ENCODE data around the gene KRT82.
"Not testable (repeated sequence)": the region's sequence is repeated elsewhere in the genome, so short reads cannot be mapped to it uniquely, and the experiment has no call there.

The KRT82 gene

DNA sequence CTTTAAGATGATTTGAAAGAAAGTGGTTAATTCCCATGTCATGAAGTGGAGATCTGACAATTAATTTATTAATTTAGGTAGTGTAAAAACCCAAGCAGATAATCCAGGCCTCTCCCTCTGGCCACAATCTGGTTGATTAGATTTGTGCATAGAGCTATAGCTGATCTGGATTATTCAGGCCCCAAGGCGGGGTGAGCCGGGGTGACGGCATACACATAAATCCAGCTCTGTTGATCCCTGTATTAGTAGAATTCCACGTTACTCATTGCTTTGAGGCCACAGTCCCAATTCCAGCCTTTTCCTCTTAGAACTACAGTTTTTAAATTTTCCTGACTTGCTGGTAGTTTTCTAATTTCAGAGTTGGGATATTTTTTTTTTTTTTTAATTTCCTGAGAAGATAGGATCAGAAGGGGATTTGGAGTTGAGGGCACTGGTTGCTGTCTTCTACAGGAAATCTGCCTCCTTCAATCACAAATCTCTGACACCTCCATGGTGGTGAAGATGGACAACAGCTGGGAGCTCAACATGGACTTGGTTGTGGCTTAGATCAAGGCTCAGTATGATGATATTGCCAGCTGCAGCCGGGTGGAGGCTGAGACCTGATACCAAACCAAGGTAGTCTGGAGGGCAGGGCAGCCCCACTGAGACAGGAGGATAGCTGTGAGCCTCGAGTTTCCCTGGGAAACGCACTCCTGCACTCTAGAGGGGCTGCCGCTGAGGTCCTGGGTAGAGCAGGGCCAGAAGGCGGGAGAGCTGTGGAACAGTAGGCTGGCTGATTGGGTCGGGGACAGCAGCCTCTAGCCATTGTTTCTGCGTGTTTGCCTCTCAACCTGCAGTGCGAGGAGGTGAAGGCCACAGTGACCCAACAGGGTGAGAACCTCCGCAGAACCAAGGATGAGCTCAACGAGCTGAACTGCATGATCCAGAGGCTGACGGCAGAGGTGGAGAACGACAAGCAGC is 58.3 kb downstream of the KRT82 start:
- H3K4me3 ChIP-seq (ENCODE audit: low read depth, low read length) = no peak overlapping the region

DNA sequence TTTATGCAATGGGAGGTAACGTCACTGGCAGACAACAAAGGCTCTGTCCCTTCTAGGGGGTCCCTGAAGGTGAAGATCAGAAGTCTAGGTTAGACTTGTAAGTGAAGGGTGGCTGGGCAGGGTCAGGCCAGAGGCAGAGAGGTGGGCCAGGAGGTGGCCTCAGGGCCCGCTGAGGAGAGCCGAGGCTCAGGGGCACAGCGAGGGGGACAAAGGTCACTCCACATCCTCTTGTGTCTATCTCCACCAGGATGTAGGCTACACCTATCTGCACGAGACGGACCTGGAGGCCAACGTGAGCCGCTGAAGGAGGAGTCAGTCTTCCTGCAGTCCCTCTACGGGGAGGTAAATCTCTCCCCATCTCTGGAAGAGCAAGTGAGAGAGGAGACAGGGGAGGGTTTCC is 59.1 kb downstream of the KRT82 start:
- H3K4me3 ChIP-seq (ENCODE audit: low read depth, low read length) = no peak overlapping the region

DNA sequence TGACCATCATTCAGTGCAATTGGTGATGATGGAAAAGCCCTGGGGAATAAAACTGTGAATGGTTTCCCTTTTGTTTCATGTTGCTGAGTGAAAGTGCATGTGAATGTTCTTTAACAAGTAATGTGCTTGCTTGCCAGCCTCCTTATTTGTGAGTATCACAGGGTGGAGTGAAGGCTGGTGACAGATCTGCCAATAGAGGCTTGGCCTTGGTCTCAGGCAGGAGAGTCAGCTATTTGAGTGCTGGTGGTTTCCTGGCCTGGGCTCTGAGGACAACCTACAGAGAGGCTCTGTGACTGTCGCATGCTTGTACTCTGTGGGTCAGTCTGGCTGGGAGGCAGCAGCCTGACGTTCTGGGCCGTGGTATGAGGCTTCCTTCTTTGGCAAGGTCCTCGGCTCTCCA is 59.5 kb downstream of the KRT82 start:
- H3K4me3 ChIP-seq (ENCODE audit: low read depth, low read length) = no peak overlapping the region

DNA sequence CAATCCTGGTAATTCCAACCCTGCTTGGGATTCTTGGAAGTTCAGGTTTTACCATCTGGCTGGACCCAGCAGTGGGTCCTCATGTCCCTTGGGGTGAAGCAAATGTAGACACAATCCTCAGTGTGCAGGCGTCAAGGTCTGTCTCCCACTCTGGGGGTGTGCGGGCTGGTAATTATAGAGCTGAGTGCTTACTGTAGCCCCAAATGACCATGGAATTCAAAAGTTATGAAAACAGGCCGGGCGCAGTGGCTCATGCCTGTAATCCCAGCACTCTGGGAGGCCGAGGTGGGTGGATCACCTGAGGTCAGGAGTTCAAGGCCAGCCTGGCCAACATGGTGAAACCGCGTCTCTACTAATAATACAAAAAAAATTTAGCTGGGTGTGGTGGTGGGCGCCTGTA is 61.1 kb downstream of the KRT82 start:
- not testable (repeated sequence) for H3K4me3 ChIP-seq (ENCODE audit: low read depth, low read length)

DNA sequence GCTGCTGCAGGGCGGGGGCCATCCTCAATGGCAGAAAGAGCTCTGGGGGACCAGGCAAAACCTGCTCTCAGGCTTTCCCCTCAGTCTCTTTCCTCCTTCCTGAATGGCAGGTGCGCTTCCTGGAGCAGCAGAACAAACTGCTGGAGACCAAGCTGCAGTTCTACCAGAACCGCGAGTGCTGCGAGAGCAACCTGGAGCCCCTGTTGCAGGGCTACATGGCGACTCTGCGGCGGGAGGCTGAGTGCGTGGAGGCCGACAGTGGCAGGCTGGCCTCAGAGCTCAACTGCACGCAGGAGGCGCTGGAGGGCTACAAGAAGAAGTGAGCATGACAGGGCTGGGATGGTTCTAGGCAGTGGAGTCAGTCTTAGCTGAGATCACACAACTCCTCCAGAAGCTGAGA is 62.0 kb downstream of the KRT82 start:
- H3K4me3 ChIP-seq (ENCODE audit: low read depth, low read length) = no peak overlapping the region

Measured in iPS-11a (cell line).